ENCODE data around the gene TICAM2.

Gene TICAM2

GRCh38 chr5:115621365-115621900, 19.2 kb upstream of the TICAM2 start:
- no peak overlapping the region for H3K9ac ChIP-seq (ENCODE audit: low read depth, low read length)
- TF ChIP-seq CTCF (IDR thresholded peaks at IDR 0.05; ENCODE audit: borderline replicate concordance, extremely low read depth, low read length, poor library complexity, severe bottlenecking), result no peak
- H3K27me3 ChIP-seq (ENCODE audit: insufficient read depth, low read length, poor library complexity), result no peaks in the 10 kb centered on the region
- no peak overlapping the region for H3K27ac ChIP-seq (ENCODE audit: low read length)
- ATAC-seq (ENCODE audit: insufficient read depth, low read depth) (no peak), DNase-seq (no peak)
- H2AFZ ChIP-seq (ENCODE audit: low read depth, low read length), result no peak overlapping the region
- H4K20me1 ChIP-seq (ENCODE audit: insufficient read depth, low read length), result peaks cover 35% of the 10 kb centered on the region; the same call in 1 of the 2 replicates
- peak overlapping the region in 1 of 2 experiments; percentile 18; a peak in 1 of 4 replicates for H3K4me3 ChIP-seq (ENCODE audit: low read depth in 1 of 2, low read length in 2 of 2)
- H3K9me3 ChIP-seq (ENCODE audit: insufficient read depth, low read length, severe bottlenecking), result no peaks in the 10 kb centered on the region
- H3K4me1 ChIP-seq (ENCODE audit: insufficient read depth, low read length), result peaks cover 30% of the 10 kb centered on the region
- H3K4me2 ChIP-seq (ENCODE audit: insufficient read depth, low read length), result peak overlapping the region; percentile 86; the same call in 1 of the 2 replicates
- peaks cover 66% of the 10 kb centered on the region for H3K36me3 ChIP-seq (ENCODE audit: insufficient read depth, low read length)
- H3K79me2 ChIP-seq (ENCODE audit: insufficient read depth, low read length), result peaks cover 69% of the 10 kb centered on the region

GRCh38 chr5:115616892-115617291, 14.6 kb upstream of the TICAM2 start:
- peaks cover 7% of the 10 kb centered on the region; the same call in 1 of the 2 replicates for H4K20me1 ChIP-seq (ENCODE audit: insufficient read depth, low read length)
- no peak overlapping the region for H3K4me3 ChIP-seq (ENCODE audit: low read depth in 1 of 2, low read length in 2 of 2)
- no peak overlapping the region for H2AFZ ChIP-seq (ENCODE audit: low read depth, low read length)
- ATAC-seq (ENCODE audit: insufficient read depth, low read depth), result no peak
- DNase-seq, result no peak
- H3K9me3 ChIP-seq (ENCODE audit: insufficient read depth, low read length, severe bottlenecking), result no peaks in the 10 kb centered on the region
- no peak for TF ChIP-seq CTCF (IDR thresholded peaks at IDR 0.05; ENCODE audit: borderline replicate concordance, extremely low read depth, low read length, poor library complexity, severe bottlenecking)
- TF ChIP-seq EZH2 (IDR thresholded peaks at IDR 0.05; ENCODE audit: borderline replicate concordance, low read depth, low read length, severe bottlenecking), result no peak
- H3K27me3 ChIP-seq (ENCODE audit: insufficient read depth, low read length, poor library complexity), result no peaks in the 10 kb centered on the region
- H3K4me2 ChIP-seq (ENCODE audit: insufficient read depth, low read length), result no peak overlapping the region
- H3K4me1 ChIP-seq (ENCODE audit: insufficient read depth, low read length), result no peaks in the 10 kb centered on the region; the same call in 1 of the 2 replicates
- H3K79me2 ChIP-seq (ENCODE audit: insufficient read depth, low read length), result peaks cover 33% of the 10 kb centered on the region
- no peak overlapping the region for H3K9ac ChIP-seq (ENCODE audit: low read depth, low read length)
- peaks cover 88% of the 10 kb centered on the region for H3K36me3 ChIP-seq (ENCODE audit: insufficient read depth, low read length)
- no peak overlapping the region for H3K27ac ChIP-seq (ENCODE audit: low read length)

- DNase-seq (no peak), ATAC-seq (ENCODE audit: insufficient read depth, low read depth) (no peak)
- TF ChIP-seq CTCF (IDR thresholded peaks at IDR 0.05; ENCODE audit: borderline replicate concordance, extremely low read depth, low read length, poor library complexity, severe bottlenecking) (no peak), EZH2 (IDR thresholded peaks at IDR 0.05; ENCODE audit: borderline replicate concordance, low read depth, low read length, severe bottlenecking) (no peak)
- Histone ChIP-seq H4K20me1 (ENCODE audit: insufficient read depth, low read length) (peaks cover 3% of the 10 kb centered on the region; the same call in 1 of the 2 replicates), H2AFZ (ENCODE audit: low read depth, low read length) (no peak overlapping the region), H3K4me2 (ENCODE audit: insufficient read depth, low read length) (no peak overlapping the region), H3K27me3 (ENCODE audit: insufficient read depth, low read length, poor library complexity) (no peaks in the 10 kb centered on the region), H3K4me1 (ENCODE audit: insufficient read depth, low read length) (no peaks in the 10 kb centered on the region), H3K4me3 (ENCODE audit: low read depth in 1 of 2, low read length in 2 of 2) (no peak overlapping the region), H3K27ac (ENCODE audit: low read length) (no peak overlapping the region), H3K36me3 (ENCODE audit: insufficient read depth, low read length) (peaks cover 89% of the 10 kb centered on the region), H3K79me2 (ENCODE audit: insufficient read depth, low read length) (peaks cover 29% of the 10 kb centered on the region), H3K9me3 (ENCODE audit: insufficient read depth, low read length, severe bottlenecking) (no peaks in the 10 kb centered on the region), H3K9ac (ENCODE audit: low read depth, low read length) (no peak overlapping the region)
Observed at GRCh38 chr5:115616472-115616871, 14.2 kb upstream of the TICAM2 start.

All from DND-41 (cell line).